Heart right ventricle (tissue), 16 donors: Measurements from ENCODE around the gene RNF43. TPM values are rescaled to one million over a fixed set of nuclear protein-coding genes. Genes with fewer than 3 reads are reported as not detected.

ENCODE experiments used
- ATAC-seq, 8 donors: fragments of 200-7000 bp; cut with Tn5 transposase; one replicate each; pipeline ENCODE4 v1.9.1; 2020; ENCODE audit warnings: mild to moderate bottlenecking in 8 of 8, moderate library complexity in 8 of 8, moderate number of reproducible peaks in 1 of 8
- DNase-seq, 2 donors: peaks; one replicate each; pipeline ENCODE4 v3.0.0-alpha.2; 2020
- H3K27ac ChIP-seq, 10 donors: fragments of 200-600 bp; sonication (generic) in 2 of 10; one replicate each; pipeline versions ENCODE4 v1.5.0 to v1.8.0; 2020 to 2022; ENCODE audit warnings: mild to moderate bottlenecking in 3 of 10
- H3K27me3 ChIP-seq, 7 donors: fragments of 200-600 bp; one replicate each; pipeline ENCODE4 v1.8.0; 2021 to 2022; ENCODE audit warnings: mild to moderate bottlenecking in 2 of 7
- H3K36me3 ChIP-seq, 9 donors: fragments of 200-600 bp; sonication (generic) in 1 of 9; one replicate each; pipeline versions ENCODE4 v1.5.0 to v1.8.0; 2020 to 2022; ENCODE audit warnings: mild to moderate bottlenecking in 2 of 9
- H3K4me1 ChIP-seq, 9 donors: fragments of 200-600 bp; sonication (generic) in 1 of 9; one replicate each; pipeline versions ENCODE4 v1.5.0 to v1.8.0; 2020 to 2022; ENCODE audit warnings: mild to moderate bottlenecking in 4 of 9
- H3K4me3 ChIP-seq, 10 donors: fragments of 200-600 bp; sonication (generic) in 2 of 10; one replicate each; pipeline versions ENCODE4 v1.5.0 to v1.8.0; 2020 to 2022; ENCODE audit warnings: mild to moderate bottlenecking in 7 of 10, moderate library complexity in 2 of 10
- H3K9me3 ChIP-seq, 11 donors: fragments of 200-600 bp in 10 of 11; sonication (generic) in 2 of 11; one replicate each; pipeline versions ENCODE4 v1.5.0 to v1.8.0; 2013 to 2022; ENCODE audit warnings: mild to moderate bottlenecking in 2 of 11, control low read depth in 1 of 11, moderate library complexity in 1 of 11
- WGBS, 2 donors: extraction: QIAGEN DNeasy Blood & Tissue Kit; methylation state at CpG; one replicate each; pipeline ENCODE4 v1.1.7; 2013; ENCODE audit warnings: inconsistent platforms in 1 of 2; 5-methylcytosine and 5-hydroxymethylcytosine counted together
- intact Hi-C, 10 donors: fragments of 100-400 bp; cut with DNase I; formaldehyde crosslinking; loops; one replicate each; pipeline versions ENCODE4 v1.11.1 to v1.14.2; 2022
- polyA plus RNA-seq, 2 donors: library from polyadenylated mRNA; stranded (reverse); fragments of 200-250 nt; gene quantifications; one replicate each; pipeline ENCODE4 v1.2.3, GENCODE V29; 2013
- total RNA-seq, 10 donors: library from RNA; stranded (reverse); fragmentation: NEBNext Ultra II Directional in 3 of 10; extraction: Animal tissue kit (Norgen Biotek cat#: 25700) in 3 of 10; gene quantifications; one replicate each; pipeline versions ENCODE4 v1.2.1 to v1.2.4, GENCODE V29; 2021 to 2023
- TF ChIP-seq, protein P1 (sequence below), 9 donors: fragments of 200-600 bp; sonication (generic) in 2 of 9; IDR thresholded peaks; one replicate each; pipeline versions ENCODE4 v1.5.0 to v1.8.0; 2021 to 2022; ENCODE audit warnings: antibody characterized with exemption in 9 of 9, mild to moderate bottlenecking in 5 of 9, moderate library complexity in 1 of 9
- donor health status: Arrhythmogenic right ventricular cardiomyopathy.
- donor health status: ischemic (EF 13 %, LVEDD 7.1; RV severe dilation, severe dysfunction).
- donor health status: healthy with polysubstance abuse.
- donor health status: DM: no; HTN: yes; CAD: no.
- donor health status: DM: no; HTN: no; CAD: no.
- donor health status: ischemic (EF 25% LVEDD 6.9; RV normal size, moderate dysfunction).
- donor health status: ischemic (EF 25% LVEDD 5.7; RV mildly dilated, moderate dysfunction).
- donor health status: healthy.
- donor health status: DM: yes; HTN: yes; CAD: no.
- donor health status: Ischemic cardiomyopathy.
- donor health status: ischemic (EF 35%, LVEDD 5.7; RV mildly dilated, moderate dysfunction).
- donor health status: nonischemic (EF 11% LVEDD 7.7; RV severe dilation, severe dysfunction).
- donor health status: DM: yes; HTN: yes; CAD: no.
- donor health status: PGD.
- donor health status: ischemic (EF 29% LVEDD 5.4; RV normal size, mild dysfunction).
- donor health status: nonischemic (EF 23%, LVEDD 6.1; RV moderate dilation, normal function).

Gene RNF43
- total and polyA plus RNA-seq, 12 donors, result 0.86 to 6.1 (median 3.6) TPM

- Histone ChIP-seq H3K27me3 (peaks cover 0 to 25% (median 0%) of the 10 kb centered on the region in 7 donors), H3K4me1 (no peaks in the 10 kb centered on the region), H3K27ac (no peak overlapping the region), H3K4me3 (no peak overlapping the region), H3K36me3 (no peaks in the 10 kb centered on the region), H3K9me3 (no peaks in the 10 kb centered on the region)
- intact Hi-C loops, result loop anchor here in 1 of 10 donors (5.0 kb wide), 1 partner anchor 121 kb away; no protein-coding TSS in a partner anchor
- DNase-seq, result no peak
- no peak for ATAC-seq
- TF ChIP-seq, protein P1, sequence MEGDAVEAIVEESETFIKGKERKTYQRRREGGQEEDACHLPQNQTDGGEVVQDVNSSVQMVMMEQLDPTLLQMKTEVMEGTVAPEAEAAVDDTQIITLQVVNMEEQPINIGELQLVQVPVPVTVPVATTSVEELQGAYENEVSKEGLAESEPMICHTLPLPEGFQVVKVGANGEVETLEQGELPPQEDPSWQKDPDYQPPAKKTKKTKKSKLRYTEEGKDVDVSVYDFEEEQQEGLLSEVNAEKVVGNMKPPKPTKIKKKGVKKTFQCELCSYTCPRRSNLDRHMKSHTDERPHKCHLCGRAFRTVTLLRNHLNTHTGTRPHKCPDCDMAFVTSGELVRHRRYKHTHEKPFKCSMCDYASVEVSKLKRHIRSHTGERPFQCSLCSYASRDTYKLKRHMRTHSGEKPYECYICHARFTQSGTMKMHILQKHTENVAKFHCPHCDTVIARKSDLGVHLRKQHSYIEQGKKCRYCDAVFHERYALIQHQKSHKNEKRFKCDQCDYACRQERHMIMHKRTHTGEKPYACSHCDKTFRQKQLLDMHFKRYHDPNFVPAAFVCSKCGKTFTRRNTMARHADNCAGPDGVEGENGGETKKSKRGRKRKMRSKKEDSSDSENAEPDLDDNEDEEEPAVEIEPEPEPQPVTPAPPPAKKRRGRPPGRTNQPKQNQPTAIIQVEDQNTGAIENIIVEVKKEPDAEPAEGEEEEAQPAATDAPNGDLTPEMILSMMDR (IDR thresholded peaks at IDR 0.05), result no peak
- WGBS, 2 donors, result 85% methylated on average over 7 of the region's 7 CpGs
These were observed 15.7 kb upstream of the RNF43 start for GRCh38 chr17:58432806-58433573.

GRCh38 chr17:58427807-58428206 lies 10.5 kb upstream of the RNF43 start:
- DNase-seq (no peak), ATAC-seq (no peak)
- Histone ChIP-seq H3K36me3 (no peaks in the 10 kb centered on the region), H3K4me1 (no peaks in the 10 kb centered on the region), H3K27ac (no peak overlapping the region), H3K9me3 (no peaks in the 10 kb centered on the region), H3K4me3 (no peak overlapping the region), H3K27me3 (peaks cover 0 to 32% (median 11%) of the 10 kb centered on the region in 7 donors)
- WGBS, 2 donors, result 82 to 91% methylated on average over 3 of the region's 3 CpGs
- intact Hi-C loops, result loop anchor here in 1 of 10 donors (10.0 kb wide), 1 partner anchor 173 kb away; no protein-coding TSS in a partner anchor
- TF ChIP-seq, protein P1 (IDR thresholded peaks at IDR 0.05), result no peak

DNA sequence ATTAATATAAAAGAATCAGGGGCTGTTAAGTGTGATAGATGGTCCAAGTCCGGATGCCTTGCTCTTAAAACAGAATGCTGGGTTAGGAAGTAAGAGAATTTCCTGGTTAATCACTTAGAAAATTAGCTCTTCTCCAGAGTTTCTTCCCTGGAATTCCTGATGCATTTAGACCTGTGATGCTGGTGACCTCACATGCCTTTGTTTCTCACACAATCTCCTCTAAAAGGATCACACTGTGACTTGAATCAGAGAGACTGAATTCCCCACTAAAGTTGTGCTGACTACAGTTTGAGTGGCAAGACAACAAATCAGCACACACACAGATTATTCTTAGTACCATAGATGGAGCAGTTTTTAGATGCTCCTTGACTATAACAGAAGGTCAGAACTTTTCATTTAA lies 4.4 kb upstream of the RNF43 start:
- Histone ChIP-seq H3K4me3 (no peak overlapping the region), H3K36me3 (no peaks in the 10 kb centered on the region), H3K27ac (no peak overlapping the region), H3K9me3 (no peaks in the 10 kb centered on the region), H3K27me3 (peaks cover 0 to 38% (median 16%) of the 10 kb centered on the region in 7 donors), H3K4me1 (peaks cover 0 to 11% (median 0%) of the 10 kb centered on the region in 9 donors)
- 50 to 53% methylated on average over 1 of the region's 1 CpG for WGBS, 2 donors
- DNase-seq, result no peak
- intact Hi-C loops, result loop anchor here in 1 of 10 donors (10.0 kb wide), 1 partner anchor 167 kb away; no protein-coding TSS in a partner anchor
- TF ChIP-seq, protein P1 (IDR thresholded peaks at IDR 0.05), result no peak
- ATAC-seq, result no peak

DNA sequence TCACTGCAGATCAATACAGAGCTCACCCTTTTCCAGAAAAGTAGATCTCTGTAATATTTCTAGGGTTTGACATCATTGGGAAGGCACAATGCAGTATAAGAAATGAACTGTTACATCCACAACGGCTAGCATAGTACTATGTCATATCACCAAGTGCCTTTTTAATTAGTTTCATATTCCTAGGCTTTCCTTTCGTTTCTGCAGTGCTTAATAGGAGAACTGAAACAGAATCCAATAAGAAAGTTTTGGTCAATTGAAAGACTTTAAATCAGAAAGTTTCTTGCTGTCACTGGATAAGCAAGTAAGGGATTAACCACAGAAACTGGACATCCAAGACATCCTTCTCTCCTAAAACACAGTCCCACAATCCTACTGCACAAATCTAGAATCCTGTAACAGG lies 3.5 kb upstream of the RNF43 start:
- Histone ChIP-seq H3K4me3 (no peak overlapping the region), H3K9me3 (no peaks in the 10 kb centered on the region), H3K27me3 (peaks cover 0 to 38% (median 16%) of the 10 kb centered on the region in 7 donors), H3K4me1 (peaks cover 0 to 11% (median 0%) of the 10 kb centered on the region in 9 donors), H3K36me3 (no peaks in the 10 kb centered on the region), H3K27ac (no peak overlapping the region)
- 72 to 76% methylated on average over 2 of the region's 2 CpGs for WGBS, 2 donors
- TF ChIP-seq, protein P1 (IDR thresholded peaks at IDR 0.05), result no peak
- DNase-seq, result no peak
- intact Hi-C loops, result loop anchor here in 1 of 10 donors (10.0 kb wide), 1 partner anchor 166 kb away; no protein-coding TSS in a partner anchor
- ATAC-seq, result no peak
